Iris pigment epithelial cell (primary cell): ENCODE results near the gene NCBP1.
A peak's percentile ranks its signal among the peaks of the same experiment; 100 is the strongest.
"Not testable (repeated sequence)": the region's sequence is repeated elsewhere in the genome, so short reads cannot be mapped to it uniquely, and the experiment has no call there.

Experiments
- DNase-seq: peaks from one replicate; pipeline ENCODE4 v3.0.0-alpha.2; 2011; ENCODE audit warnings: low read depth

NCBP1 gene

DNA sequence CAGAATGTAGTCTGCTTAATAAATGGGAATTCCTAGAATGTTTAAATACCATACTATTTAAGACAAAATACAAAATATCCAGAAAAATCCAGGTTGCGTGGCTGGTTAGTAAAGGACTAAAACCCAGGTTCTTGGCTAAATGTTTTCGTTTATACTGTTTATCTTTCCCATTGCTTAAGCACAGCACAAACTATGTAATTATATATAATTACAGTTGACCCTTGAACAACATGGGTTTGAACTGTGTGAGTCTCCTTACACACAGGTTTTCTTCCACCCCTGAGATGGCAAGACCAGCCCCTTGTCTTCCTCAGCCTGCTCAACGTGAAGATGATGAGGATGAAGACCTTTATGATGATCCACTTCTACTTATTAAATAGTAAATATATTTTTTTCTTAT lies 38.8 kb downstream of the NCBP1 start:
- DNase-seq: no peak

DNA sequence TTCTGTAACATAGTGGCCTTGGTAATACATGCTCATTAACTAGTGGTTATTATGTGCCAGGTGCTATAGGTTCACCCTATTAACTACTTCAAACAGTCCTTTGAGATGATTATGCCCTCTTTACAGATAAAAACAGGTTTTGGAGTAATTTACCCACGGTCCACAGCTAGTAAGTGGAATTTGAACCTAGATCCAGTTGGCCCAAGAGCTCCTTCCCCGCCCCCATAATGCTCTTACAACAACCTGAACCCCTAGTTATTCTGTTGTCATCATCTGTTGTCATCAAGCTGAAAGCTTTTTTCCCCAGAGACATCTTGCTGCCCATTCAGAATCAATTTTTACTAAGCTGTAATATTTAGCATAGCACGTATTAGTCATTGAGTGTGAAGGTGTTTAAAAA lies 40.3 kb downstream of the NCBP1 start:
- DNase-seq: no peak

GRCh38 chr9:97675655-97676054 lies 42.0 kb downstream of the NCBP1 start:
- no peak for DNase-seq

- DNase-seq: no peak
Measured at GRCh38 chr9:97682242-97682641, 48.6 kb downstream of the NCBP1 start.

DNA sequence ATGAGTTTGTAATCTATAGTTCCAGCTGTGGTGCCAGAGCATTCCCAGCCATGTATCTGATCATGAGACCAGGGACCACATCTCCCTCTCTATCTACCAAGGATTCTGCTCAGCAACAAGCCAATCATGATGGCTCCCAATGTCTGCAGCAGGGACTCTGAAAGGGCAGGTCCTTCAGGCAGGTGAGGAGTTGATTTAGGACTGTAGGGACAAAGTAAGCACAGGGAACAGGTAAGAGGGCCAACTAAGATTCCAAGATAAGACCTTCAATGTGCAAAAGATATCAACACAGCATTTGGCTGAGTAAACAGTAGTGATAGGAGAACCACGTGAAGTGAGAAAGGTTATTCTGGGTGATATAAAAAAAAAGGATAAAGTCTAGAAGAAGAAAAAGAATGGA lies 55.0 kb downstream of the NCBP1 start:
- no peak for DNase-seq

- DNase-seq: no peak
Measured at GRCh38 chr9:97689401-97690180, 56.0 kb downstream of the NCBP1 start.

GRCh38 chr9:97694769-97695168 lies 61.1 kb downstream of the NCBP1 start:
- no peak for DNase-seq

- no peak for DNase-seq
Measured at GRCh38 chr9:97695390-97695789, 61.8 kb downstream of the NCBP1 start.

GRCh38 chr9:97695995-97696802 lies 62.6 kb downstream of the NCBP1 start:
- DNase-seq: peak; percentile 38

DNA sequence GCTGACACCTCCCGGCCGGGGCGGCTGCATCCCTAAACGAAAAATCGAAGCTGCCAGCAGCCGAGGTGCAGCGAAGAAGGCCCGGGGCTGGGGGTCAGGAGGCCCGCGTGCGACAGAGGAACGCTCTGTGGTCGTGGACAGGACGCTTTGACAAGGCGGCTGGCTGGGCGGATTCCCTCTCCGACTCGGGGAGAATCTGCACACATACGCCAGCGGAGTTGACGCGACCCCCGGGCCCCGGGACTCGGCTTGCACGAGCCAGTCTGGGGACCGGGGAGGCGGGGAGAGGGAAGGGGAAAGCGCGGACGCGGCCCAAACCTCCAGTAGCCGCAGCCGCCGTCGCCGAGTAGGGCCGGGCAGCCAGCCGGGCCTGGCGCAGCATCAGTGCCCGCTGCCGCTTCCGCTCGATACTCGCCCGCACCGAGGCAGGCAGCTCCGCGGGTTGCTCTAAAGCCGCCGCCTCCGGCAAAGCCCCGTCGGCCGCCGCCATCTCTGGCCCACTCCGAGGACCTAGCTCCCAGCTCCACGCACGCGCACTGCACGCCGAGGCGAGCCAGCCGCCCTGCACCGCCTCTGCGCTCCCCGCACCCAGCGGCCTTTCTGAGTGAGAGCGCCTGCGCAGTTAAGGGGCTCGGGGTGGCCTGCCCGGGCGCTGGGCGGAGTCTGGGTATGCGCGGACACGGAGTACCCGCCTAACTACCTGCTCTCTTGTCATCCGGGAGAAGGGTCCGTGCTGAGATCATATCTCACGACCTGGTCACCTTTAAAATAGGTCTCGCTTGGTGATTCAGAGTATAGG lies 63.4 kb downstream of the NCBP1 start, which contains the start of gene XPA:
XPA (minus strand) TSS at position 538 of the 799 bp plus-strand sequence; CDS start at position 490, 48 bp downstream.
- peak; percentile 89 for DNase-seq

DNA sequence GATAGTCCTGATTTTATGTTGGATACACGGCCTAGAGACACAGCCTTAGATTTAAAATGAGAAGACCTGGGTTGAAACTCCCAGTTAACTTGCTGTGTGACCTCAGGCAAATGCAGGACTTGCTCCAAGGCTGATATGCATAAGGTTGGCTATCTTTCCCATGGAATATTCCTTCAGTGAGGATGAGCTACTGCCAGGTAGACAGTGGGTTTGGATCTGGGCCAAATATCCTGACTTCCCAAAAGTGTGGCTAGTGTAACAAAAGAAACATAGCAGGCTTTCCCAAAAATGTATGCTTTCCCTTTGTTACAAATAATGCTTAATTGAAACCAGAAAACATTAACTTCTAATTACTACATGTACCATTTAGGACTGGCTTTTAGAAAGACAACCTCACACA lies 64.2 kb downstream of the NCBP1 start:
- no peak for DNase-seq

DNA sequence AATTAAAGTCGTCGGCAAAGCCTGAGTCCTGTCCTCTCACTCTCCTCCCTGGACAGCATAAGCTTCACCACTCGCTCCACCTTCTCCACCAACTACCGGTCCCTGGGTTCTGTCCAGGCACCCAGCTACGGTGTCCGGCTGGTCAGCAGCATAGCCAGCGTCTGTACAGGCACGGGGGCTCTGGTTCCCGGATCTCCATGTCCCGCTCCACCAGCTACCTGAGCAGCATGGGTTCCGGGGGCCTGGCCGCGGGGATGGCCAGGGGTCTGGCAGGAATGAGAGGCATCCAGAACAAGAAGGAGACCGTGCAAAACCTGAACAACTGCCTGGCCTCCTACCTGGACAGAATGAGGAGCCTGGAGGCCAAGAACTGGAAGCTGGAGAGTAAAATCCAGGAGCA lies 65.2 kb downstream of the NCBP1 start:
- no peak for DNase-seq

DNA sequence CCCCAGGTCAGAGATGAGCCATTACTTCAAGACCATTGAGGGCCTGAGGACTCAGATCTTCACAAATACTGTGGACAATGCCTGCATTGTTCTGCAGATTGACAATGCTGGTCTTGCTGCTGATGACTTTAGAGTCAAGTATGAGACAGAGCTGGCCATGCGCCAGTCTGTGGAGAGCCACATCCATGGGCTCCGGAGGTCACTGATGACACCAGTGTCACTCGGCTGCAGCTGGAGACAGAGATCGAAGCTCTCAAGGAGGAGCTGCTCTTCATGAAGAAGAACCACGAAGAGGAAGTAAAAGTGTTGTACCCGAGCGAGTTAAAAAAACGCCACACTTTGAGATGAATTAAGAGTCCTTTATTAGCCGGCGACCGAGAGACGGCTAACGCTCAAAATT lies 65.7 kb downstream of the NCBP1 start:
- not testable (repeated sequence) for DNase-seq

DNA sequence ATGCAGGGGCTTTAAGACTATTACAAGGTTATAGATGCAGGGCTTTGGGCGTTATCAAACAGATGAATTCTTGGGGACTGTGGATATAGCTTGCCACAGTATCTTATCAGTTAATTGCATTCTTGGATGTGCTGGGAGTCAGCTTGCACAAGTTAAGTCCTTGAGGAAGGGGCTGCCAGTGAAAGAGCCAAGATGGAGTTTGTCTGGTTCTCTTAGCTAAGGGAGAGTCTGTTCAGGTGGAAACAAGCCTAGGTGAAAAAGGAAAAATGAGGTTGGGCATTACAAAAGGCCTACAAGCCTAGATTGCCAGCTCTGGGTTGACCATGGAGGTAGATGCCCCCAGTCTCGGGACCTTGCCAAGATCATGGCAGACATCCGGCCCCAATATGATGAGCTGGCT lies 66.2 kb downstream of the NCBP1 start:
- DNase-seq: not testable (repeated sequence)

DNA sequence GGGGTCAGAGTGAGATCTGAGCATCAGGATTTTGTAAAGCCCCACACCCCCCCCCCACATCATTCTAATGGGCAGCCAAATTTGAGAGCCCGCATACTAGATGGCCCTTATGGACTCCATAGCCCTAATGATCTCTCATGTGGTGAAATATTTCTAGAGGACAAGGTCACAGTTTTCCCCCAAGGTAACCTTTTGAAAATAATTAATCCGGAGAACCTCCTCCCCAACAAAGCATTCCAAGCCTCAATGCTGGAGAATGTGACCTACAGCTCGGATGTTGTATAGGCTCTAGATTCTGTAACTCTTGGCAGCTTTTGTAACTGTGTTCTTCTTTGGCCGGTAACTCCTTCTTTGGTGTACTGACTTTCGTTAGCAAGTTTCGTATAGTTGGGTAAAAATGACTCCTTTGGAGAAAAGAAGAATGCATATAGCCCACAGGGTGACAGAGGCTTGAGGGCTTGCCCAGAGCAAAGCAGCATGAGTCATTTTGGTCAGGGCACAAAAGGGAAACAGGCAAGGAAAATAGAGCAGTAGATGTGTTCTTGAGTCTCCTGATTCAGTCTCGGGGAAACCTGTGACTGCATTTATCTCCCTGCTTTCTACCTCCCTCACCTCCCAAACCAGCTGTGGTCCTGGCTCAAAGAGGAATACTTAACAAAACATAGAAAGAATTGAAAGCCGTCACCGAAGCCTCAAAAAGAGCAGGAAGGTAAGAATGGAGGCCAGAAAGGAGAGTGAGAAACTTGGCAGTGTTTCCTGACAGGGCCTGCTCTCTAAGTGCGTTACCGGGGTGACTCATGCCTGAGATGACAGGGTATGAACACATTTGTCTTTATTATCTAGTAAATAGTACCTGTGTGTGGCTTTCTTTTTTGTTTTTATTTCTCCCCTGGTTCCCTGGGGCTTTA lies 70.1 kb downstream of the NCBP1 start:
- peak; percentile 89 for DNase-seq

DNA sequence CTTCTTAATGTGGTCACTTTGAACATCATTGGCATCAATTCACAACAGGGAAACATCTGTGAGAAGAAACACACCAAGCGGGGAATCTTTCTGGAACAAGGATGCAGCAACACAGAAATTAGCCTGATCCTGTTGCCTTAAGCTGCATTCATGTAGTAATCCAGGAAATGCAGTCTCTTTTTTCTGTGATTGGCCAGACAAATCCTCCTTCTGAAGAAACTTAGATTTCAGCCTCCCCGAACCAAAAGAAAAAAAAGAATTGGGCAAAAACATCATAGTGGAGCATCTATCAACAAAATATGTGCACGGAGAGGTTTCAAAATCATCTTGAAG lies 70.7 kb downstream of the NCBP1 start:
- DNase-seq: no peak

DNA sequence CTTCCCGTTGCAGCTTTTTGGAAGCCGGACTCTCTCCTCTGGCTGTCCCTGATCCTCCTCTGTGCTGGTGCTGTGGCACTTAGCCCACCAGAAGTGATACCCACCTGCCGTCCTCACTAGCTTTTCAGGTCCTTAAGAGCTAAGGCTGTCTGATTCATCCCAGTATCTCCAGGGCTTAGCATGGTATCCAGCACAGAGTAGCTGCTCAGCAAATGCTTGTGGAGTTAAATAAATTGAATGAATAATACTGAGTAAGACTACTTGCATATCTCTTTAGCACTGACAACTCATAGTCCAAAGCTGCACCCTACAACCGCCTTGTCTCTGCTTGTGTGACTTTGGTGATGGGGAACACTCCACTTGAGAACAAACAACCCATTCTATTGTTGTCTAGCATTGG lies 71.2 kb downstream of the NCBP1 start:
- DNase-seq: peak; percentile 21

DNA sequence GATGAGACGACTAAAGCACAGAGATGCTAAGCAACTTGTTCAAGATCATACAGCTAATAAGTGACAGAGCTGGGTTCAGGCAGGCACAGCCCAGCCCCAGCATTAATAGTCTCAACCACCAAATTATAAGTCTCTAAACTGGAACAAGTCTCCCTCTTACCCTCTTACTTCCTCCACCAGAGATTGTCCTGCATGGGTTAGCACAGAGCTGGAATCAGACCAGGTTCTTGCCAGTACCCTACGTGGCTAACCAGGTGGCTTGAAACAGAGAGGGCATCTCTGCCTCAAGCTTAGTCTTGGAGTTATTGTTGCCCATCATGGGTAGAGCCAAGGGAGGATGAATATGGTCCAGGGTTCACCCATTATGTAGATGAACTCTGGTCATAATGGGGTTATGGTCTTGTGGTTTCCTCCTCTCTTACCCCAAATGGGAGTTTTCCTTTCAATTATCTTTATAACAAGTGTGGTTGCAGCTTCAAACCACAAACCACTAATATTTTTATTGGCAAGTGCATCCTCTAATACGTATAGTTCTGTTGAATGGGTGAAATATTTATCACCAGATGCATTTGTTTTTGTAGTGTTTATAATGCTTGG lies 71.8 kb downstream of the NCBP1 start:
- peak; percentile 50 for DNase-seq

DNA sequence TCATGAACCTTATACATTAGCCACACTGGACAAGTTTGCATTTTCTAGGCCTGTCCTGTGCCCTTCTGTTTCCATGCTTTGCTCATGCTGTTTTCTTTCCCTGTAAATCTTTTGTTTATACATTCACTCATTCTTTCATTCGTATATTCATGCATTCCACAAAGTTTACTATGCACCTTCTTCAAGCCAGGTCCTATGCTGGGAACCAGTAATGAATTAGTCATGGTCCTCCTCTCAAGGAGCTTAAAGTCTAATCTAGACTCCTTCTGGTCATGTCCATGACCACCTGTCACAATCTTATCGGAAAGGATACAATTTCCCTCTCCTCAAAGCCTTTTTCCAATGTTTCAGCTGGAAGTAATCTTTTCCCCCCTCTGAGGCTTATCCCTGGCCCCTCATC lies 72.6 kb downstream of the NCBP1 start:
- DNase-seq: peak; percentile 11

DNA sequence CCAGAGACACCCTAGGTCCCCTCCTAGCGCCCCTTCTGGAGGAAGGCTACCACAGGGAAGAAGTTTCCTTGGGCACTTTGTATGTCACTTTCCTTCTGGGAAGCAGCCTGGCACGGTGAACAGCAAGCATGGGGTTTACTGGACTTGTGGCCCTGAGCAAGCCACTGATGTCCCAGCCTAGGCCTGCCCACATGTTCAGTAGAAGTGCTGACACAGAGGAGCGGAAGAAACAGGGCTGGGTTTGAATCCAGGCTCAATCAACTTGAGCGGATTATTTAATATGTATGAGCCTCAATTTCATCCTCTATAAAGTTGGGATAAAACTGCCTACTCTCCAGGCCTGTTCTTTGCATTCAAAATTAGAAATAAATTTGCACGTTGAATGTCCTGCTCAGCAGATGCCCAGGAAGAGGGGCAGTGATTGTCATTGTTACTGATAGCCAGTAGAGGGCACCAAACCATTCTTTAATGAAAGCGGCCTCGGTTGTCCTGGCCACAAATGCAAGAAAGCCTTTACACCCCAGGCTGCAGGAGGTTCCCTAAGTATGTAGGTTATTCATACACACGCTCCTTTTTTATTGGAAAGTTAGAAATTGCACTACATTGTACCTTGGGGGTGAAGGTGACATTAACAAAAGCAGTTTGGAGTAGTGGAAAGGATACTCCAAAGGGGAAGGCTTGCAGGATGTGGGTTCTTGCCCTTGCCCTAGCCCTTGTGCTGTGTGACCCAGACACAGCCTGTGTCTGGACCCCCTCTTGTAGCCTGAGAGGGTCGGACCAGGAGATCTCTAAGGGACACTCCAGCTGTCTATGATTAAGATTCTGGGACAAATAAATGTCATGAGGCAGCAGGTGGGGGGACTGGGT lies 77.0 kb downstream of the NCBP1 start:
- peak; percentile 73 for DNase-seq
